HG03457 (cell line): Measurements from ENCODE around the gene MYO1H.
"Not testable (repeated sequence)": the region's sequence is repeated elsewhere in the genome, so short reads cannot be mapped to it uniquely, and the experiment has no call there.

Experiments used
- ATAC-seq: cut with Tn5 transposase; IDR thresholded peaks from one replicate; pipeline ENCODE4 v1.9.1; 2021; ENCODE audit warnings: moderate number of reproducible peaks; ENCODE audit not compliant: unreplicated experiment

Gene MYO1H

DNA sequence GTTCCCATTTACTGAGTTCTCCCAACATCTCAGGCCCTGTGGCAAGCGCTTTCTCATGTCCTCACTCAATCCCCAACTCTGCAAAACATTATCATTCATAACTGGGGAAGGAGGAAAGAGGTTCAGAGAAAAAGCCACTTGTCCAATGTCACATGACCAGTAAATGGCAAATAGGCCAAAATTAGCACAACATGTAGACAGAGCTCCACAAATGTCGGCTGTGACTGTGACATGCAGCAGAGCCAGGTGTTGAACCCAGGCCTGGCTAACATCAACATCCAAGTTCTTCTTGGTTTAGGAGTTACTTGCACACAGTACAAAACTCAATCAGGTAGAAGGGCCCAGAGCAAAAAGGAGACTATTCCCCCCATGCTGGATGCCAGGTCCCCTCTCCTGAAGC is 118.6 kb downstream of the MYO1H start:
- no peak for ATAC-seq

DNA sequence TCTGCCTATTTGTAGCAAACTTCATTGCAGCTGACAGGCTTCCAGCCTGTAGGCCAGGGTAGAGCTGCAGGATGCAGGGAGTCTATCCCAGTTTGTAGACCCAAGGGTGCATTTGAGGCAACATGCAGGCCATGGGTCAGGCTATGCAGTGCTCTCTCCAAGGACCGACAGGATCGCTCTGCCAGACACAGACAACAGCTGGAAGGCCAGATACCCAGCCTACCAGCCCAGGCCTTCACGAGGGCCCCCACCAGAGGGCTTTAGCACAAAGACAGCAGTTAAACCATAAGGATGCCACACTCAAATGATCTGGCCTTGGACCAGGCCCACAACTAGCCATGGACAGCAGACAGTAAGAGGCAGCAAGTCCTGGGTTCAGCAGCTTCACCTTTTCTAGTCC is 119.1 kb downstream of the MYO1H start:
- no peak for ATAC-seq

DNA sequence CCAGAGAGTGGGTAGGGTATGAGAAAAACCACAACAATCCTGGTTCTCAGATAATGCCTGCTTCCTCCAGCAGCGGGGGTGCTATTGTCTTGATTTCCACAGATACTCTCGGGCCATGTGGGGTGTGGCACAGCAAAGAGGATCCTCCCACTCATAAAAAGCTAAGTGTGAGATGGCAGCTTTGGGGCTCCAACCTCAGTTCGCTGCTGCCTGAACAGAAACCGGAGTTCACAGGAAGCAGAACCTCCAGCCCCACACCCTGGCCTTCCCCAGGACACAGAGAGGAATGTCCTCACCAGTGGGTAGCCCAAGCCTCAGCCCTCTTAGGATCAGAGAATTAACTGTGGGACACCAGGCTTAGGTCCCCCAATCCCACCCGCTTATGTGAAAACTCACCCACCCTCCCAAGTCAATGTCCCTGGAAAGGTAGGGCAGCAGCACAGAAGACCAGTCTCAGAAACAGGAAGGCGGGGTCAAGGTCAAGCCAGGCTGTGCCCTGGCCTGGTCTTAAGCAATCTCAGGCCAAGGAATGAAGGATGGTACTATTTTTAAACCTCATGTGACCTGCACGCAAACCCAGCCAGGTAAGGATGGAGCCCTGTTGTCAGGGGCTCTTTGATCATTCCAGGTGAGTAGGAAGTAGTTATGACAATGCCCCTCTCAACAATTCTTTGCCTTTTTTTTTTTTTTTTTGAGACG is 120.4 kb downstream of the MYO1H start:
- no peak for ATAC-seq

DNA sequence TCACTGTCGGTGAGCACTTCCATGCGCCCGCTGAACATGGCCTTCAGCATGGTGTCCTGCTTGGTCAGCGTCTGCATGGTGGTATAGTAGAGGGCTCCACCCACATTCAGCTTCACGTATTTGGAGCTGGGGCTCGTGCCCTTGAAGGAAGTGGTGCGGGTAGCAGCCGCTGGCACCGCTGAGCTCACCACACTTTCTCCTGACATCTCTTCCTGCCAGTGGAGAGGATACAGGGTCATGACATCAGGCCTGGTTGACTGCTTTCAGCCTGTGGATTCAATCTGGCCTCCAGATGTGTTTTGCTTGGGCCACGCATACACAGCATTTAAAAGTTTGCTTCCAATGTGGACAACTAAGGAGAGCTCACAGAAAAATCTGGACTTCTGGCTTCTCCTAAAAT is 121.8 kb downstream of the MYO1H start:
- ATAC-seq: no peak

DNA sequence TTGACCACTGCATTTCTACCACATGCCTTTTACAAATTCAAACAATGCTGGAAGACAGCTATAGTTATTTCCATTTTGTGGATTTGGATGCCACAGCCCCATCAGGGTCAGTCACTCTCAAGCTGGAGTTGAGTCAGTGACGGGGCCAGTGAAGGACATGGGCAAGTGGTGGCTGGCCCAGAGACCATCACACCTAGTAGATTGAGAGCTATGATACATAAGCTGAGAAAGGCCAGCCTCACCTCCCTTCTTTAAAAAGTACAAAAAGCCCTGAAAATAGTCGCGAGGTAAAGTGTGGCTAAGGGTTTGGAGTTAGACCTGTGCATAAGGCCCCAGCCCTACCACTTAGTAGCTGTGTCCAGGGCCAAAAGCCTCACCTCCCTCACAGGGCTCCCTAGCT is 125.3 kb downstream of the MYO1H start:
- no peak for ATAC-seq

DNA sequence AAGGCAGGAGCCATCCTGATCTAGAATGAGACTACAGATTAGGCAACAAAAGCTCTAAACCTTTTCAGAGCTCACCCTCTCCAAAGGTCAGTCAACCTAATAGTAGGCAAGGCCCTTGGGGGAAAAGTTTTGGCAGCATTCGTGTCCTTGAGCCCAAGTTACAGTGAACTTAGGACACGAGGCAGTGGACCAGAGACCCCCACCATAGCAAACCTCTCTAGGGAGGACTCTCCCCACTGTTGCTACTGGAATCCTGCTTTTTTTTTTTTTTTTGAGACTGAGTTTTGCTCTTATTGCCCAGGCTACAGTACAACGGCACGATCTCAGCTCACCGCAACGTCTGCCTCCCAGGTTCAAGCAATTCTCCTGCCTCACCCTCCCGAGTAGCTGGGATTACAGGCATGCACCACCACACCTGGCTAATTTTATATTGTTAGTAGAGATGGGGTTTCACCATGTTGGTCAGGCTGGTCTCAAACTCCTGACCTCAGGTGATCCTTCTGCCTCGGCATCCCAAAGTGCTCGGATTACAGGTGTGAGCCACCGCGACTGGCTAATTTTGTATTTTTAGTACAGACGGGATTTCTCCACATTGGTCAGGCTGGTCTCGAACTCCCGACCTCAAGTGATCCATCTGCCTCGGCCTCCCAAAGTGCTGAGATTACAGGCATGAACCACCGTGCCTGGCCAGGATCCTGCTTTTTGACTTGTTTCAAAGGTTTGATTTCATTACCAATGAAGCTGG is 126.0 kb downstream of the MYO1H start:
- ATAC-seq: not testable (repeated sequence)

DNA sequence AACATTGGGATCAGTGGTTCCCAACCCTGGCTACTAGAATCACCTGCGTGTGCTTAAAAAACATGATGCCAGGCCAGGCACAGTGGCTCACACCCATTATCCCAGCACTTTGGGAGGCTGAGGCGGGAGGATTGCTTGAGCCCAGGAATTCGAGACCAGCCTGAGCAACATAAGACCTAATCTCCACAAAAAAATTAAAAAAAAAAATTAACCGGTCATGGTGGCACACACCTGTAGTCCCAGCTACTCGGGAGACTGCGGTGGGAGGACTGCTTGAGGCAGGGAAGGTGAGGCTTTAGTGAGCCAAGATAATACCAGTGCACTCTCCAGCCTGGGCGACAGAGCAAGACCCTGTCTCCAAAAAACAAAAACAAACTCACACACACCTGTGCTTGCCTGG is 127.4 kb downstream of the MYO1H start:
- no peak for ATAC-seq

DNA sequence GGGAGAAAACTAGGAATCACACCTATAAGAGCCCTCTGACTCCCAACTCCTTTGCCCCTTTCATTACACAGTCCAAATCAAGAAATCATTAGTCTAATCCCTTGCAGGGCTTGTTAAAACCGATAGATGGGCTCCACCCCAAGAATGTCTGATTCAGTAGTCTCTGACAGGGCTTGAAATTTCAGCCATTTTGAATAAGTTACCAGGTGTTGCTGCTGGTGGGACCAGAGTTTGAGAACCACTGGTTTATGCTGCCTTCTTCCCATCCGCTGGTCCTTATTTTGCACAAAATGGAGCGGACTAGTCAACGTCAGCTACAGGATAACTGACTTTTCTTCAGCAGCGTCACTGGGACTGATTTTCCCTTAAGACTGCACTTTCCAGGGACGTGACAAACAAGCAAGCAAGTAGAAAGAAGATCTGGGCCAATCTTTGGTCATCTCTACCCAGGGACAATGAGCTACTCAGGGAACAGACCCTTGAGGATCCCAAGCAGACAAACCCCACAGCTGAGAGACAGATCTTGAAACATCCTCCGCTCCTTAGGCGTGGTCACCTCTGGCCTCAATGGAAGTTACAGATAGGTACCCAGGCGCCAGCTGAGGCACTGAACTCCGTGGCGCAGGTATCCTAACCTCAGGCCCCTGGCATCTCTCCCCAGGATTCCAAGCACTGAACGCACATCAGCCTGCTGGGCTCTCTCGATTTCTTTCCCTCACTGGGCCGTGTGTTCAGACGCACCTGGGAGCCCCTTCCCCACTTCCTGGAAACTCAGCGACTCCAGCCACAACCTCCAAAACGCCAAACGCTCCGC is 128.5 kb downstream of the MYO1H start:
- no peak for ATAC-seq

DNA sequence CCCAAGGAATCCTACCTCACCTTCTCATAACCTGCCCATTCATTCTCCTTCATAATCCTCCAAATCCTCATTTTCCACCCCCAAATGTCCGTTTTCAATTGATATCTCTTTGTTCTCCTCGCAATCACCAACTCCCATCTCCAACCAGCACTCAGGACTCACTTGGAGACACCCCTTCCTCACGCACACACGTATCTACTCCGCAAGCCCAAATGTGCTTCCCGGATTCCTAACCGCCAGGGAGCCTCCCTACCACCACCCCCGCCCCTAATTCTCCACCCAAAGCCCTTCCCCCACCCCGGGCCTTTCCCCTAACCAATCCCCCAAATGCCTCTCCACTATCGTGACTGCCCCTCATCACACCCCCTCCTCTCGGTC is 129.1 kb downstream of the MYO1H start:
- no peak for ATAC-seq

DNA sequence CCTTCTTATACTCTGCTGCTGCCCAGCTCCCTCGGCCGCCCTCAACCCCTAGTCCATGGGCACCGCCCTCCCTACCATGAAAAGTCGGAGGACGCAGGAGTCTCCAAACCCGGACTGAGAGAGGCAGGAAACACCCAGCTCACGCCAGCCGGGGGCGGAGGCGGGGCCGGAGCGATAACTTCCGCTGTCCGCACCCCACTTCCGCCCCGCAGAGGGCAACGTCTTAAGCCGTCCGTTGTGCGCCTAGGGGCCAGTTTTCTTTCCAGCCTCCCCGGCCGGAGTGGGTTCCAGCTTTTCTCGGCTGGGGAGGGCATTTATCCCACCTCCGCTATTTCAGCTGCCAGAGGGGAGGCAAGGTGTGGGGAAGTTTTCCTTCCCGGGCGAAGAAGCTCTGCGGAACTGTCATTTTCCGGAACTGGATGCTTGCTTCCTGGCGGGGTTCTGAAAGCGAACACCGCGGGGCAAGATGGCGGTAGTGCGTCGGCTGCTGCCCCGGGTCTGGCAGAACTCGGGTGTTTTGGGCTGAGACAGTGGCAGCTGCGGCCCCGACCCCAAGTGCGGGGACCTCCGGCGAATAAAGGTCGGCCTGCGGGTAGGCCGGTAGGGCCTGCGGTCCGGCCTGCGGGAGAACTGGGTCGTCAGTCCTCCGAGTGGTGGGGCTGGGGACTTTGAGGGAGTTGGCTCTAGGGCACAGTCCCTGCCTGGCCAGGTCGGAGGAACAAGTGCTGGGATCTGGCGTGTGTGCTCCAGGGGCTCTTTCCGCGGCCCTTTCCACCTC is 129.7 kb downstream of the MYO1H start, which contains the start of the genes KCTD10 and UBE3B:
KCTD10 (minus strand) TSS at position 116 of the 778 bp plus-strand sequence; CDS start at position 78, 38 bp downstream.
UBE3B (plus strand) TSS at position 450 of the 778 bp plus-strand sequence. CDS start 5,918 bp downstream, outside the sequence.
- ATAC-seq: peak; percentile 75

DNA sequence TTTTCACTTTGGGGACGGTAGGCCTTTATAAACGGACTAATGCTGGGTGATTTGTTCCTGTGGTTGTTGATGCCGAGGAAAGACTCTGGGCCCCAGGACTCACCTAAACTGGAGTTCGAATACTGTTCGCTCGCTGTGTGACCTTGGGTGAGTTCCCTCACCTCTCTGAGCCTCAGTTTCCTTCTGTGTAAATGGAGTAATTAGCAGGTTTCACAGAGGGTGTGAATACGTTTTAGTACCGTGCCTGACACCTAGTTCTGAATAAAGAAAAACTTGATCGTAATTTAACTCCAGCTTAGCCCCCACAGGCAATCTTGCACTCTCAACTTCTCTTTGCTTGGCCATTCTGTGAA is 130.2 kb downstream of the MYO1H start:
- no peak for ATAC-seq

DNA sequence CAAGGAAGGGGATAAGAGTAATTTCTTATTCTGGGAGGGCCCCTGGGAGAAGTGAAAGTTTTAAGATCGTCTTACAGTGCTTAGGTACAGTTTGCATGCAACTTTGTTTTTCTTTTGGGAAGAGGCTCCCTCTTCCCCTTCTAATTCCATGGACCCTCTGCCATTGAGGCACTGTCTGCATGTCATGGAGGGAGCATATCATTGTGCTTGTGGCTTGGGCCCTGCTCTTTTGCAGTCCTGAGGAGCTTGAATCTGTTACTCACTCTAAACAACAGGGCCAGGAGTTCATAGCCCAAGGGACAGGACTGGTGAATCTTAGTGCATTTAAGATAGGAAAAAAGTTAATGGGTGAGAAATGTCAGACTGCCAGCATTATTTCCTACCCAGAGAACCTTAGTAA is 132.1 kb downstream of the MYO1H start:
- no peak for ATAC-seq

DNA sequence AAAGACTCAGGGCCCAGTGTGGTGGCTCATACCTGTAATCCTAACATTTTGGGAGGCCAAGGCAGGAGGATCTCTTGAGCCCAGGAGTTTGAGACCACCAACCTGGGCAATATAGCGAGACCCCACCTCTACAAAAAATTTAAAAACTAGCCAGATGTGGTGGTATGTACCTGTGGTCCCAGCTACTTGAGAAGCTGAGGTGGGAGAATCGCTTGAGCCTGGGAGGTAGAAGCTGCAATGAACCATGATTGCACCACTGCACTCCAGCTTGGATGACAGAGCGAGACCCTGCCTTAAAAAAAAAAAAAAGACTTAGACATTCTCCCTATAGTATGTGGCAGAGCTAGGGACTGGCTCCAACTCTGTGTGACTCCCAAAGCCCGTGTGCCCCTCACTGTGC is 132.7 kb downstream of the MYO1H start:
- ATAC-seq: no peak

DNA sequence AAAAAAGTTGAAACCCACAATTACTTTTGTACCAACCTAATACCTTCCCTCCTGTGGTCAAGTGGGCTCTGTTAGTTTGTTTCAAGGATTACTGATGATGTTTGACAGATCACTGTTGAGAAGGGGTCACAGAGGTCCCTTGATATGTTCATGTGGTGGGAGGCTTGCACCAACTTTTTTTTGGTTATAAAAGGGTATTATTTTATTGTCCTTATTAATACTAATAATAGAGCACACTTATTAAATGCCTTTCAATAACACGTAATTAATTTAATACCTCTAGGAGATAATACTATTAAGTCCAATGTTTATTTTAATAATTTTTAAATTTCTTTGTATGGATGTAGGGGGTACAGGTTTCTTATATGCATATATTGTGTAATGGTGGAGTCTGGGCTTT is 134.2 kb downstream of the MYO1H start:
- ATAC-seq: no peak

DNA sequence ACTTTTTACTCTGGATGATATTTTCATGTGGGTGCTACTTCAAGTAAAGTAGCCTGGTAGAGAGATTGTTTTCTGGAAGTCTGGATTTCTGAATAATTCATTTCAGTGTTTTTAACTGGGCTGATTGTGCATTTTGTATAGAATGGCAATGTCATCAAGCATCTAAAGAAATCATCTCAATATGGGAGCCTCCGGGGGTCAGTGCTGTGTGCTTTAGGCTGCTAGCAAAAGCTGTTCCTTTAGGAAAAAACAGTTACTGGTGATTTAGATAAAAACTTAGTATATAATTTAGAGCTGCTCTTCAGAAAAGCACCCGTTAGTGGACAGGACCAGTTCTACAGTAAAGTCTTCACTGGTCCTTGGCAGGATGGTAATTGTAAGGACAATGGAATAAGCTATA is 134.8 kb downstream of the MYO1H start:
- no peak for ATAC-seq

DNA sequence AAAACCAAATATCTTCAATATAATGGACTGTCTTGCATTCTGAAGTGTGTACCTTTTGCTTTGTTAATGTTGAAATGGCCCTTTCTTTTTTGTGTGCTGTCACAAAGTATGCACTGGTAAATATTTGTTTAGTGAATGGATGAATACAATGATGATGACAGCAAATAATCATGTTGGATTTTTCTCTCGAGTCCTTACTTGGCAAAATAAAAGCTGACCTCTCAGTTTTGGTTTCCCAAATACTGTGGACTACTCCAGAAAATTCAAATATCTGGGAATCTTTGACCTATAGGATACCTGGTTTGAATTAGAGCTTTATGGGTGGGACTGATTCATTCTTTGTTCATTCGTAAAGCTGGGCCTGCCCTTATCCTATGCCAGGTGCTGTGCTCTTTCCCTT is 135.2 kb downstream of the MYO1H start:
- no peak for ATAC-seq

DNA sequence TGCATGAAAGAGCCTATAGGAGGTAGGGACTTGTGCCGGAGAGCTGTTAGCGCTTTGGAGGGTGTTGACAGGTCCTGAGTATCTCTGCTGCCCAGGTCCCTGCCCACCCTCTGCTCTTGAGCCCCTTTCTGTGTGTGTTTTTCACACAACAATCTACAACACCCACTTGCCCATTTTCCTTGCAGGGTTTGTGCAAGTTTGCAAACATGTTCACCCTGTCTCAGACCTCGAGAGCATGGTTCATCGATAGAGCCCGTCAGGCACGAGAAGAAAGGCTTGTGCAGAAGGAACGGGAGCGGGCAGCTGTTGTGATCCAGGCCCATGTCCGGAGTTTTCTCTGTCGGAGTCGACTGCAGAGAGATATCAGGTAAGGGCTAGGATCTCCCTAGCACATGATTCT is 135.6 kb downstream of the MYO1H start:
- ATAC-seq: no peak

DNA sequence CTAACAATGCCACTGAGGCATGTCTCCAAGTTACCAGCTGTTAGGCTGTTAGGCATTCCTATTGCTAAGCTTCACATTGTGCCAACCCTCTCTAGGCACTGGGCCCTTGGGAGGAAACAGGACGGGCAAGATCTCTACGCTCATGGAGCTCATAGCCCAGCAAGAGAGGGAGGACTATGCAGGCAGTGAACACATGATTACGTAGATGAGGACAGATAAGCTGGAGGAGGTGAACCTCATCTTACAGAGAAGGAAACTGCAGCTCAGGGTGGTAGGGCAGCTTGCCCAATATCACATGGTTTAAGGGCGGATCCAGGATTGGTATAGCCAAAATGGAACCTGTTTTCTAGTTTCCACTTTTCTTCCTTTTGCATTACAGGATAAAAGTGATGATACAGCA is 137.5 kb downstream of the MYO1H start:
- no peak for ATAC-seq

DNA sequence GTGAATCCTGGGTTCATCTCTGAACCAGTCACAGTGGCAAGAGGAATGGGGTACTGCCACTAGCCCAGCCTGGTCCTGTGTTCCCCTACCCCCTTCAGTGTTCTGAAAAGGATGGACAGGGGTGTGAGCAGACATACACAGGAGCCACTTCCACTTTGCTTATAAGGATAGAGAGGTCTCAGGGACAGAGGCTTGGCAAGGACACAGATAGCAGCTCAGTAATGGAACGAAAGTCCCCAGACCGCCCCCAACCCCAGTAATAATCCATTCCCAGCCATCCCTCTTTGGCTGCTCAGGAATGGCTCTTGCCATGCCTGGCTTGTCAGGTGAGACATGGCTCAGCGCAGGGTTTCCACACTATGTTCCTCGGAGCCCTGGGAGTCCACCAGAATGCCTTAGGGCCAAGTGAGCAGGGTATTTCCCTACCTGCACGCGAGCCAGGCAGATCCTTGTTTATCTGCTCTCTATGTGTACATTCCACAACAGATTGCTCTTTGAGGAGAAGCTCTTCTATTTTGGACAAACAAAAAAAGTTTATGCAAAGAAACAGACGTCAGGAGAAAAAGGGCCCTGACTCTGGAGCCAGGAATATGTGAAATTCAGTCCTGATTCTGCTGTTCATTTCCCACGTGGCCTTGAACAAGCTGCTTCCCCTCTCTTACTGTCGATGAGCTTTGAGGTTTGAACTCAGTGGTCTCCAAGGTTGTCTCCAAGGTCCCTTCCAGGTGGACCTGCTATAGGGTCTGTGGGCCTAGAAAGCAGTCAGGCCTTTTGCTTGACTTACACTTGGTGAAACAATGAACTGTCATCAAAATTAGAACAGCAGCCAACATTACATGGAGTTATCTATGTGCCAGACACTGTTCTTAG is 139.7 kb downstream of the MYO1H start:
- no peak for ATAC-seq

DNA sequence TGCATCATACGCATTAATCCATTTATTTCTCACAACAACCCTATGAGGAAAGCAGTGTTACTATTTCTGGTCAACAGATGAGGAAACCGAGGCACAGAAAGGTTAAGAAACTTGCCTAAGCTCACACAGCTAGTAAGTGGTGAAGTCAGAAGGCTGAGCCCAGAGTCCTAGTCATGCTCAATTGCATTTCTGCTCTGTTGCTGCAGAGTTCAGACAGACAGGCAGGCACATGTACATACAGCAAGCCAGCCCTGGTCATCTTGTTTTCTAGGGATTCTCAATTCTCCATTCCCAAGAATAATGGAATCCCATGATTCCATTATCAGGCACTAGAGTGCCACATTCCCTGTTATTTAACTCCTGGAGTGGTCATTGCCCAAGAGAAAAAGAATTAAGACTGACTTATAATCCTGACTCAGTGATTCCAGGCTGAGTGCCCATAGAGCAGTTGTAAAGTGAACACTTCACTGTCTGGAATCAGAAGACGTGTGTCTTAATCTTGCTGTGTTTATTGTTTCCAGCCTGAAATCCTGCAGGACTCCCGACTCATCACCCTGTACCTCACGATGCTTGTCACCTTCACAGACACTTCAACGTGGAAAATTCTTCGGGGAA is 140.5 kb downstream of the MYO1H start:
- ATAC-seq: no peak
